K562 (cell line): ENCODE measurements around the gene PRDM16. TPM values are rescaled to one million over a fixed set of nuclear protein-coding genes. Genes with fewer than 3 reads are reported as not detected.

Experiments
- ATAC-seq: fragments of 200-7000 bp; cut with Tn5 transposase; 3 replicates; pipeline ENCODE4 v1.9.1; 2020; ENCODE audit warnings: moderate library complexity
- BruUV-seq: library from RNA; stranded (reverse); fragments of 400-500 nt; replicated peaks from 2 replicates; lab custom pipeline; 2021; lab: Mats Ljungman, UMichigan
- CTCF ChIA-PET: fragments of 300-600 bp; formaldehyde crosslinking; extraction: SDS; loops from one replicate; lab custom pipeline; 2021; ENCODE audit warnings: low intra/inter-chr PET ratio; lab: Yijun Ruan, JAX
- POLR2A ChIA-PET: fragments of 300-600, 350-650 bp; sonication (Branson Sonifier 250); formaldehyde crosslinking; extraction: SDS; loops from one replicate; lab custom pipeline; 2021; ENCODE audit warnings: antibody characterized with exemption, inconsistent platforms; lab: Yijun Ruan, JAX
- DNase-seq, 4 experiments: peaks; one replicate each; pipeline versions ENCODE4 v3.0.0 to v3.0.0-alpha.2; 2011 to 2018; ENCODE audit warnings: low spot score in 3 of 4, mixed read lengths in 3 of 4; ENCODE audit errors: extremely low read depth in 1 of 4
- FAIRE-seq: peaks from 2 replicates; lab custom pipeline; 2011; peaks lifted over from hg19 to GRCh38; lab: Jason Lieb, UNC
- H2AFZ ChIP-seq: 2 replicates; pipeline ENCODE4 v1.6.0; 2011; ENCODE audit warnings: low read depth, low read length, control low read depth, inconsistent platforms
- H3K27ac ChIP-seq: fragments of 200-600 bp; 3 replicates; pipeline ENCODE4 v1.8.0; 2011; ENCODE audit warnings: low read depth, mild to moderate bottlenecking, control low read depth, inconsistent platforms, low read length, moderate library complexity, mixed read lengths; ENCODE audit errors: extremely low read depth
- H3K27me3 ChIP-seq, 2 experiments: fragments of 300-600 bp in 1 of 2; 2 replicates in 1 of 2; 3 replicates in 1 of 2; pipeline versions ENCODE4 v1.6.0 to v1.8.0; 2011; ENCODE audit warnings: inconsistent platforms in 2 of 2, low read length in 2 of 2, mild to moderate bottlenecking in 1 of 2, mixed read lengths in 1 of 2, moderate library complexity in 1 of 2; ENCODE audit not compliant: control insufficient read depth in 2 of 2, insufficient read depth in 2 of 2
- H3K36me3 ChIP-seq: fragments of 300-600 bp; 3 replicates; pipeline ENCODE4 v1.8.0; 2011; ENCODE audit warnings: mild to moderate bottlenecking, low read length, inconsistent platforms; ENCODE audit not compliant: control insufficient read depth, insufficient read depth
- H3K4me1 ChIP-seq, 2 experiments: fragments of 200-600 bp in 1 of 2; replicated peaks in 1 of 2; 2 replicates in 1 of 2; 3 replicates in 1 of 2; pipeline versions ENCODE4 v1.5.1 to v1.8.0; 2011; ENCODE audit warnings: inconsistent platforms in 2 of 2, low read length in 2 of 2, mild to moderate bottlenecking in 1 of 2, mixed read lengths in 1 of 2, moderate library complexity in 1 of 2; ENCODE audit not compliant: control insufficient read depth in 2 of 2, insufficient read depth in 2 of 2
- H3K4me2 ChIP-seq: 2 replicates; pipeline ENCODE4 v1.6.1; 2011; ENCODE audit warnings: low read length, control low read depth, inconsistent platforms, mixed read lengths; ENCODE audit not compliant: insufficient read depth
- H3K4me3 ChIP-seq: fragments of 200-600 bp; sonication (generic), shearing (Covaris generic); 2 replicates; pipeline ENCODE4 v1.5.1; 2016; ENCODE audit warnings: control low read depth, inconsistent platforms
- H3K79me2 ChIP-seq: fragments of 200-600 bp; 3 replicates; pipeline ENCODE4 v1.8.0; 2011; ENCODE audit warnings: low read length, inconsistent platforms; ENCODE audit not compliant: control insufficient read depth, insufficient read depth
- H3K9ac ChIP-seq, 2 experiments: 2 replicates each; pipeline versions ENCODE4 v1.6.0 to v1.6.1; 2011; ENCODE audit warnings: low read depth in 2 of 2, low read length in 2 of 2, control low read depth in 1 of 2, inconsistent platforms in 1 of 2, mild to moderate bottlenecking in 1 of 2, mixed read lengths in 1 of 2; ENCODE audit not compliant: insufficient read depth in 1 of 2
- H3K9me1 ChIP-seq: one replicate; pipeline ENCODE4 v1.6.0; 2011; ENCODE audit warnings: inconsistent platforms, mild to moderate bottlenecking, low read length, moderate library complexity; ENCODE audit not compliant: control insufficient read depth, insufficient read depth
- H3K9me3 ChIP-seq: replicated peaks from 2 replicates; pipeline ENCODE4 v1.5.1; 2011; ENCODE audit warnings: low read depth, low read length, inconsistent platforms; ENCODE audit not compliant: control insufficient read depth, insufficient read depth
- H4K20me1 ChIP-seq: replicated peaks from 2 replicates; pipeline ENCODE4 v1.6.1; 2011; ENCODE audit warnings: low read length, inconsistent platforms, mixed read lengths; ENCODE audit not compliant: control insufficient read depth, insufficient read depth
- CEBPB ChIP-seq: fragments of 450-650 bp; IDR thresholded peaks from 2 replicates; pipeline ENCODE4 v1.6.1; 2016; ENCODE audit warnings: missing genetic modification characterization, missing compliant biosample characterization
- ELF1 ChIP-seq: fragments of 200-800 bp; sonication (Bioruptor generic); IDR thresholded peaks from 2 replicates; pipeline ENCODE4 v1.6.1; 2016; ENCODE audit warnings: missing genetic modification characterization, missing compliant biosample characterization
- MIER1 ChIP-seq: fragments of 450-650 bp; IDR thresholded peaks from 2 replicates; pipeline ENCODE4 v1.6.1; 2016; ENCODE audit warnings: antibody characterized with exemption, mild to moderate bottlenecking, low read depth
- POLR2H ChIP-seq: IDR thresholded peaks from 2 replicates; pipeline ENCODE4 v1.6.1; 2016; ENCODE audit warnings: missing genetic modification characterization, low read depth, mild to moderate bottlenecking, control low read depth, missing compliant biosample characterization, moderate library complexity
- PURB ChIP-seq: sonication (generic); formaldehyde crosslinking; IDR thresholded peaks from 2 replicates; pipeline ENCODE4 v1.9.0; 2021; ENCODE audit warnings: low read depth, mild to moderate bottlenecking, missing genetic modification reagents
- RAD51 ChIP-seq: fragments of 450-650 bp; IDR thresholded peaks from 2 replicates; pipeline ENCODE4 v1.7.1; 2016; ENCODE audit warnings: low read depth, mild to moderate bottlenecking, borderline replicate concordance
- RBM14 ChIP-seq: fragments of 200-400 bp; formaldehyde crosslinking; IDR thresholded peaks from 2 replicates; pipeline ENCODE4 v1.6.1; 2018; ENCODE audit warnings: low read depth, mild to moderate bottlenecking, low read length, moderate library complexity, borderline replicate concordance; ENCODE audit not compliant: insufficient read depth
- STAT6 ChIP-seq: sonication (generic); formaldehyde crosslinking; IDR thresholded peaks from 2 replicates; pipeline ENCODE4 v1.8.1; 2023; ENCODE audit warnings: mild to moderate bottlenecking, missing genetic modification reagents
- ZBTB8A ChIP-seq: fragments of 450-650 bp; IDR thresholded peaks from 2 replicates; pipeline ENCODE4 v1.6.1; 2018; ENCODE audit warnings: mild to moderate bottlenecking, moderate library complexity; ENCODE audit not compliant: partially characterized antibody
- WGBS: fragments of 100-300 bp; shearing (Covaris generic); methylation state at CpG from one replicate; pipeline ENCODE4 v1.1.6; 2016; ENCODE audit warnings: low coverage, mixed read lengths; ENCODE audit not compliant: insufficient coverage; ENCODE audit errors: missing lambda C conversion rate; 5-methylcytosine and 5-hydroxymethylcytosine counted together
- in situ Hi-C: fragments of 300-500 bp; cut with MboI; formaldehyde crosslinking; loops from 4 replicates; pipeline ENCODE4 v1.15.0; 2018; ENCODE audit warnings: inconsistent platforms, mixed read lengths
- intact Hi-C: fragments of 100-400 bp; cut with micrococcal nuclease; formaldehyde crosslinking; loops from 2 replicates; pipeline ENCODE4 v1.14.2; 2022
- polyA plus RNA-seq, 8 experiments: library from polyadenylated mRNA; depleted of rRNA in 4 of 8; stranded (reverse) in 5 of 8; unstranded in 3 of 8; fragments of >200 nt; fragmentation: Nextera tagmentation in 2 of 8; fragmentation: Illumina TruSeq in 1 of 8; extraction: Ambion mirVana in 2 of 8; extraction: Trizol in 1 of 8; gene quantifications; 2 replicates each; pipeline versions ENCODE4 v1.2.1 to v1.2.3, GENCODE V29; 2011 to 2014; ENCODE audit warnings: inconsistent platforms in 1 of 8, missing spikeins in 1 of 8
- total RNA-seq, 7 experiments: library from RNA; depleted of rRNA in 6 of 7; stranded (reverse); fragments of >200 nt in 6 of 7; fragmentation: Illumina TruSeq in 2 of 7; extraction: Trizol in 2 of 7; gene quantifications; 2 replicates each; pipeline versions ENCODE4 v1.2.1 to v1.2.3, GENCODE V29; 2011 to 2021; ENCODE audit warnings: low replicate concordance in 1 of 7
- TF ChIP-seq, protein P1 (sequence below): sonication (generic); formaldehyde crosslinking; IDR thresholded peaks from 2 replicates; pipeline ENCODE4 v1.8.1; 2022; ENCODE audit warnings: missing genetic modification reagents

PRDM16 gene
- total and polyA plus RNA-seq, 9 of the 15 experiments (the other 6 are each of a cell fraction or from before 2014, with no cell fraction given) = 0.10 to 0.27 TPM; not detected in 7

GRCh38 chr1:3436901-3437300 is 367.9 kb downstream of the PRDM16 start:
- FAIRE-seq (no peak), ATAC-seq (no peak), DNase-seq (no peak)
- Histone ChIP-seq H4K20me1 (peaks cover 10% of the 10 kb centered on the region), H3K9me1 (peaks cover 3% of the 10 kb centered on the region), H3K9me3 (no peaks in the 10 kb centered on the region), H2AFZ (no peak overlapping the region), H3K27me3 (peaks cover 51 to 73% of the 10 kb centered on the region in 2 experiments), H3K9ac (no peak overlapping the region), H3K27ac (no peak overlapping the region), H3K4me2 (no peak overlapping the region), H3K4me3 (no peak overlapping the region), H3K36me3 (no peaks in the 10 kb centered on the region), H3K4me1 (peaks cover 0 to 10% of the 10 kb centered on the region in 2 experiments; a peak in 1 of 5 replicates), H3K79me2 (no peaks in the 10 kb centered on the region)
- no TSS peak for BruUV-seq
- TF ChIP-seq RAD51 = no peak
- no peak for TF ChIP-seq RBM14
- TF ChIP-seq, protein P1, sequence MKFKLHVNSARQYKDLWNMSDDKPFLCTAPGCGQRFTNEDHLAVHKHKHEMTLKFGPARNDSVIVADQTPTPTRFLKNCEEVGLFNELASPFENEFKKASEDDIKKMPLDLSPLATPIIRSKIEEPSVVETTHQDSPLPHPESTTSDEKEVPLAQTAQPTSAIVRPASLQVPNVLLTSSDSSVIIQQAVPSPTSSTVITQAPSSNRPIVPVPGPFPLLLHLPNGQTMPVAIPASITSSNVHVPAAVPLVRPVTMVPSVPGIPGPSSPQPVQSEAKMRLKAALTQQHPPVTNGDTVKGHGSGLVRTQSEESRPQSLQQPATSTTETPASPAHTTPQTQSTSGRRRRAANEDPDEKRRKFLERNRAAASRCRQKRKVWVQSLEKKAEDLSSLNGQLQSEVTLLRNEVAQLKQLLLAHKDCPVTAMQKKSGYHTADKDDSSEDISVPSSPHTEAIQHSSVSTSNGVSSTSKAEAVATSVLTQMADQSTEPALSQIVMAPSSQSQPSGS (CRISPR knock-in tag) = no peak
- TF ChIP-seq ELF1 (tag) = no peak
- TF ChIP-seq PURB = no peak
- TF ChIP-seq CEBPB (tag) = no peak
- TF ChIP-seq POLR2H (tag) = no peak
- no peak for TF ChIP-seq ZBTB8A
- TF ChIP-seq STAT6 (CRISPR knock-in tag) = no peak
- no peak for TF ChIP-seq MIER1
- under 1% methylated on average over 14 of the region's 14 CpGs for WGBS
- POLR2A ChIA-PET = no interaction called here
- CTCF ChIA-PET = no interaction called here
- in situ Hi-C loops (no loop called here), intact Hi-C loops (no loop called here)
